Measurements from ENCODE around the gene EVX2. TPM values are rescaled to one million over a fixed set of nuclear protein-coding genes. Genes with fewer than 3 reads are reported as not detected.

The EVX2 gene
- total RNA-seq, 4 donors from 2014 or later = 0.08 TPM; not detected in 3

DNA sequence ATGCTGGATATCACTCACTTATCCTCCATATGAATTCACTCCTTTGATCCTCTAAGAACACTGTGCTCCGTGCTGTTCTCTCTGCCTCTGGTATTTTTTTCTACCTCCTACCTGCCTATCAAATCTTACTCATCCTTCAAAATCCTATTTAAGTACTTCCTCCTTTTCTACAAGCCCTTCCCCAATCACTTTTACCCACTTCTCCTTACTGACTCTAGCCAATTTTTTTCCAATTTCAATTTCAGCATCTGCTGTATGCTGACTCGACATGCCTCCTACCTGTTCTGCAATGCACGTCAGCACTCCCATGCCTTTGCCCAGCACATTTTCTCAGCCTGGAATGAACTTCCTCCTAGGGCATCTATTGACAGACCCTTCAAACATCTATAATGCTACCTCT lies 44.4 kb downstream of the EVX2 start:
- Histone ChIP-seq H3K27ac (no peak overlapping the region), H3K4me3 (no peak overlapping the region), H3K27me3 (peaks cover 22% of the 10 kb centered on the region), H3K36me3 (no peaks in the 10 kb centered on the region), H3K9me3 (peaks cover 0 to 11% (median 0%) of the 10 kb centered on the region in 3 donors), H3K4me1 (no peaks in the 10 kb centered on the region)
- TF ChIP-seq POLR2A (IDR thresholded peaks at IDR 0.05) (no peak), EP300 (IDR thresholded peaks at IDR 0.05) (no peak), POLR2AphosphoS5 (IDR thresholded peaks at IDR 0.05) (no peak)
- TF ChIP-seq, protein P1, sequence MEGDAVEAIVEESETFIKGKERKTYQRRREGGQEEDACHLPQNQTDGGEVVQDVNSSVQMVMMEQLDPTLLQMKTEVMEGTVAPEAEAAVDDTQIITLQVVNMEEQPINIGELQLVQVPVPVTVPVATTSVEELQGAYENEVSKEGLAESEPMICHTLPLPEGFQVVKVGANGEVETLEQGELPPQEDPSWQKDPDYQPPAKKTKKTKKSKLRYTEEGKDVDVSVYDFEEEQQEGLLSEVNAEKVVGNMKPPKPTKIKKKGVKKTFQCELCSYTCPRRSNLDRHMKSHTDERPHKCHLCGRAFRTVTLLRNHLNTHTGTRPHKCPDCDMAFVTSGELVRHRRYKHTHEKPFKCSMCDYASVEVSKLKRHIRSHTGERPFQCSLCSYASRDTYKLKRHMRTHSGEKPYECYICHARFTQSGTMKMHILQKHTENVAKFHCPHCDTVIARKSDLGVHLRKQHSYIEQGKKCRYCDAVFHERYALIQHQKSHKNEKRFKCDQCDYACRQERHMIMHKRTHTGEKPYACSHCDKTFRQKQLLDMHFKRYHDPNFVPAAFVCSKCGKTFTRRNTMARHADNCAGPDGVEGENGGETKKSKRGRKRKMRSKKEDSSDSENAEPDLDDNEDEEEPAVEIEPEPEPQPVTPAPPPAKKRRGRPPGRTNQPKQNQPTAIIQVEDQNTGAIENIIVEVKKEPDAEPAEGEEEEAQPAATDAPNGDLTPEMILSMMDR (IDR thresholded peaks at IDR 0.05) = no peak
- WGBS, 2 donors (ENCODE audit: low coverage in 1 of 2) = 54 to 59% methylated on average over 3 of the region's 3 CpGs
- ATAC-seq = no peak

GRCh38 chr2:176038694-176039093 lies 45.1 kb downstream of the EVX2 start:
- no peaks in the 10 kb centered on the region for H3K4me1 ChIP-seq
- H3K4me3 ChIP-seq = no peak overlapping the region
- H3K9me3 ChIP-seq = peaks cover 0 to 4% (median 0%) of the 10 kb centered on the region in 3 donors
- no peaks in the 10 kb centered on the region for H3K36me3 ChIP-seq
- WGBS, 2 donors (ENCODE audit: low coverage in 1 of 2) = 45 to 65% methylated on average over 2 of the region's 2 CpGs
- no peak overlapping the region for H3K27ac ChIP-seq
- peaks cover 20% of the 10 kb centered on the region for H3K27me3 ChIP-seq
- no peak for ATAC-seq
- TF ChIP-seq POLR2A (IDR thresholded peaks at IDR 0.05) = no peak
- TF ChIP-seq EP300 (IDR thresholded peaks at IDR 0.05) = no peak
- TF ChIP-seq POLR2AphosphoS5 (IDR thresholded peaks at IDR 0.05) = no peak
- TF ChIP-seq, protein P1 (IDR thresholded peaks at IDR 0.05) = no peak

DNA sequence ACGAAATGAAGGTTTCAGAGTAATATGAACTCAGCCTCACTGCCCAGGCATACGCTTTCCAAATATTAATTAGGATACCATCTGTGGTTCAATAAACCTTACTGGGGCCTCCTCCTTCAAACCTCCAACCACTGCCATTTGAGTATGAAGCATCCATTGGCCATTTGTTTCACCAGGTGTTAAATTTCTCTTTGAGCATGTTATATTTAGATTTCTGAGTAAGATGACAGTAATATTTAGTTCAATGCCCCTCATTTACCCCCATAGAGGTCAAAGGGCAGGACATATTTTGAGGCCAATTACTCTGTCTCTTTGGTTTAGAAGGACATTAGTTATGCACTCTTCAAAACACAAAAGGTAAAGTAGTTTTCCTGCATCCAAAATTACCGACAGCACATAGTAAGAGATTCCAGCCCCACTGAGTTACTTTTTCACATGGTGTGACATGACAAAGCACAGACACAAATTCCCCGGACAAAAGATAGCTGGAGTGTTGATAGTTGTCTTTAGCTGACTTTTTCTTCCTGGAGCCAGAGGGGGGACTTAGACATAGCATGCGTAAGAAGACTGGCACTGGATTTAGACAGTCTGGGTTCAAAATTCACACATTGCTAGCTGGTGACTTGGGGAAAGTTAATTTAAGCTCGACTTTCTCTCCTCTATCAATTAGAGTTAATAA lies 48.6 kb downstream of the EVX2 start:
- H3K9me3 ChIP-seq = no peaks in the 10 kb centered on the region
- H3K36me3 ChIP-seq = no peaks in the 10 kb centered on the region
- H3K4me3 ChIP-seq = no peak overlapping the region
- H3K27me3 ChIP-seq = peaks cover 6% of the 10 kb centered on the region
- ATAC-seq = no peak
- WGBS, 2 donors (ENCODE audit: low coverage in 1 of 2) = 31 to 39% methylated on average over 6 of the region's 6 CpGs
- TF ChIP-seq, protein P1 (IDR thresholded peaks at IDR 0.05) = no peak
- TF ChIP-seq EP300 (IDR thresholded peaks at IDR 0.05) = no peak
- no peak overlapping the region for H3K27ac ChIP-seq
- H3K4me1 ChIP-seq = no peaks in the 10 kb centered on the region

- H3K4me3 ChIP-seq = no peak overlapping the region
- H3K36me3 ChIP-seq = no peaks in the 10 kb centered on the region
- no peaks in the 10 kb centered on the region for H3K4me1 ChIP-seq
- H3K9me3 ChIP-seq = no peaks in the 10 kb centered on the region
- no peak overlapping the region for H3K27ac ChIP-seq
- H3K27me3 ChIP-seq = peaks cover 39% of the 10 kb centered on the region
- 53 to 54% methylated on average over 2 of the region's 2 CpGs for WGBS, 2 donors (ENCODE audit: low coverage in 1 of 2)
- ATAC-seq = no peak
- TF ChIP-seq EP300 (IDR thresholded peaks at IDR 0.05) = no peak
- TF ChIP-seq POLR2A (IDR thresholded peaks at IDR 0.05) = no peak
- TF ChIP-seq POLR2AphosphoS5 (IDR thresholded peaks at IDR 0.05) = no peak
- TF ChIP-seq, protein P1 (IDR thresholded peaks at IDR 0.05) = no peak
Observed at GRCh38 chr2:176027806-176028205, 56.0 kb downstream of the EVX2 start.

Other genes starting within 250 kb of the EVX2 start
- gene LNPK, start 81.7 kb downstream of the EVX2 start, total RNA-seq = 10 to 100 TPM; 13.9 to 18.4 (median 15.1) TPM
- not detected for gene HOXD13, start 8.8 kb upstream of the EVX2 start, total RNA-seq
- not detected for gene HOXD12, start 15.8 kb upstream of the EVX2 start, total RNA-seq
- gene HOXD11, start 23.3 kb upstream of the EVX2 start, total RNA-seq = not detected
- gene HOXD10, start 32.8 kb upstream of the EVX2 start, total RNA-seq = under 1 TPM in 3 of 4 donors, not detected in 1; 0.31 to 0.67 (median 0.52) TPM
- gene HOXD9, start 38.8 kb upstream of the EVX2 start, total RNA-seq = 1 to 10 TPM in 2 of 4 donors, under 1 TPM in 2; 0.47 to 2.9 (median 1.2) TPM
- 1 to 10 TPM; 2.3 to 6.9 (median 3.4) TPM for gene HOXD8, start 45.7 kb upstream of the EVX2 start, total RNA-seq
- gene HOXD4, start 67.6 kb upstream of the EVX2 start, total RNA-seq = 1 to 10 TPM in 2 of 4 donors, under 1 TPM in 1, not detected in 1; 0.69 to 3.6 (median 1.3) TPM
- 1 to 10 TPM; 1.8 to 2.7 (median 2.2) TPM for gene HOXD3, start 73.3 kb upstream of the EVX2 start, total RNA-seq
- under 1 TPM in 3 of 4 donors, not detected in 1; 0.13 to 0.54 (median 0.32) TPM for gene HOXD1, start 104.7 kb upstream of the EVX2 start, total RNA-seq
- gene MTX2, start 185.5 kb upstream of the EVX2 start, total RNA-seq = 10 to 100 TPM; 21.3 to 41.1 (median 29.4) TPM